Adrenal gland (tissue), 12 donors: ENCODE measurements around the gene IFT27. TPM values are rescaled to one million over a fixed set of nuclear protein-coding genes. Genes with fewer than 3 reads are reported as not detected.

ENCODE experiments used
- DNase-seq, 7 donors: peaks; one replicate each; pipeline ENCODE4 v3.0.0-alpha.2; 2019 to 2020
- H3K27ac ChIP-seq, 5 donors: fragments of 200-600 bp; sonication (generic) in 4 of 5; 1 replicate in 3 of 5; 2 replicates in 2 of 5; pipeline versions ENCODE4 v1.5.1 to v1.8.0; 2016 to 2020; ENCODE audit warnings: mild to moderate bottlenecking in 1 of 5
- H3K27me3 ChIP-seq: fragments of 200-600 bp; 2 replicates; pipeline ENCODE4 v1.8.0; 2021
- H3K36me3 ChIP-seq, 2 donors: fragments of 200-600 bp; replicated peaks in 1 of 2; 1 replicate in 1 of 2; 2 replicates in 1 of 2; pipeline versions ENCODE4 v1.5.1 to v1.8.0; 2018 to 2022
- H3K4me1 ChIP-seq, 2 donors: fragments of 200-600 bp; replicated peaks in 1 of 2; 1 replicate in 1 of 2; 2 replicates in 1 of 2; pipeline versions ENCODE4 v1.5.1 to v1.8.0; 2018 to 2021
- H3K4me3 ChIP-seq, 4 donors: fragments of 200-600 bp; sonication (generic) in 3 of 4; one replicate each; pipeline ENCODE4 v1.5.1; 2016 to 2018
- H3K9me3 ChIP-seq, 3 donors: fragments of 200-600 bp; sonication (generic) in 1 of 3; replicated peaks in 1 of 3; 1 replicate in 2 of 3; 2 replicates in 1 of 3; pipeline versions ENCODE4 v1.5.1 to v1.8.0; 2016 to 2021
- CTCF ChIP-seq, 6 experiments: fragments of 450-650 bp in 4 of 6; fragments of 200-600 bp in 2 of 6; sonication (generic) in 1 of 6; IDR thresholded peaks; 1 replicate in 5 of 6; 2 replicates in 1 of 6; pipeline versions ENCODE4 v1.5.1 to v1.8.0; 2016 to 2021; ENCODE audit warnings: antibody characterized with exemption in 6 of 6, mild to moderate bottlenecking in 2 of 6, moderate library complexity in 1 of 6
- POLR2A ChIP-seq, 2 donors: fragments of 450-650 bp; IDR thresholded peaks; one replicate each; pipeline ENCODE4 v1.6.1; 2017; ENCODE audit warnings: antibody characterized with exemption in 2 of 2, mild to moderate bottlenecking in 2 of 2, moderate library complexity in 1 of 2
- WGBS, 4 donors: extraction: QIAGEN DNeasy Blood & Tissue Kit in 2 of 4; methylation state at CpG; one replicate each; pipeline versions ENCODE4 v1.1.5 to v1.1.7; 2013 to 2017; 5-methylcytosine and 5-hydroxymethylcytosine counted together
- intact Hi-C, 2 donors: fragments of 100-400 bp; cut with DNase I; formaldehyde crosslinking; loops; one replicate each; pipeline versions ENCODE4 v1.14.1 to v1.15.0; 2022 to 2023
- polyA plus RNA-seq, 3 donors: library from polyadenylated mRNA; stranded (reverse); fragments of 200-250 nt in 2 of 3; fragments of 350-450 nt in 1 of 3; fragmentation: Illumina TruSeq in 1 of 3; extraction: RNeasy Lipid Tissue Mini Kit (QIAGEN cat#74804) in 1 of 3; gene quantifications; one replicate each; pipeline ENCODE4 v1.2.3, GENCODE V29; 2013 to 2014
- total RNA-seq, 9 donors: library from RNA; depleted of rRNA in 4 of 9; stranded (reverse); fragments of >200 nt in 4 of 9; fragments of 120-200 nt in 1 of 9; fragmentation: NEBNext Ultra II Directional in 1 of 9; extraction: Animal tissue kit (Norgen Biotek cat#: 25700) in 1 of 9; gene quantifications; one replicate each; pipeline versions ENCODE4 v1.1.0 to v1.2.4, GENCODE V29; 2013 to 2023
- donor health status: healthy with polysubstance abuse.
- donor health status: Bipolar disorder and iron deficiency.
- donor health status: DM: yes; HTN: yes; CAD: no.
- donor health status: DM: no; HTN: no; CAD: no.
- donor health status: DM: no; HTN: no; CAD: no.
- donor health status: DM: yes; HTN: yes; CAD: no.

Gene IFT27
- total and polyA plus RNA-seq, 12 donors, result 9.4 to 78.4 (median 37.7) TPM

GRCh38 chr22:36806835-36807234 is 30.9 kb upstream of the IFT27 start:
- Histone ChIP-seq H3K4me3 (no peak overlapping the region), H3K9me3 (no peaks in the 10 kb centered on the region), H3K36me3 (no peaks in the 10 kb centered on the region), H3K27me3 (no peaks in the 10 kb centered on the region), H3K27ac (no peak overlapping the region), H3K4me1 (no peaks in the 10 kb centered on the region)
- WGBS, 4 donors, result 45 to 56% (median 48%) methylated on average over 6 of the region's 6 CpGs
- TF ChIP-seq POLR2A (IDR thresholded peaks at IDR 0.05) (no peak), CTCF (IDR thresholded peaks at IDR 0.05) (no peak)
- intact Hi-C loops, result no loop called here
- no peak for DNase-seq

- DNase-seq, result no peak
- no peak overlapping the region for H3K27ac ChIP-seq
- H3K27me3 ChIP-seq, result no peaks in the 10 kb centered on the region
- no peaks in the 10 kb centered on the region for H3K36me3 ChIP-seq
- WGBS, 4 donors, result 50 to 64% (median 58%) methylated on average over 1 of the region's 1 CpG
- no peaks in the 10 kb centered on the region for H3K9me3 ChIP-seq
- TF ChIP-seq CTCF (IDR thresholded peaks at IDR 0.05), result no peak
- TF ChIP-seq POLR2A (IDR thresholded peaks at IDR 0.05), result no peak
- no peaks in the 10 kb centered on the region for H3K4me1 ChIP-seq
- no peak overlapping the region for H3K4me3 ChIP-seq
- intact Hi-C loops, result no loop called here
Observed at GRCh38 chr22:36803358-36803757, 27.4 kb upstream of the IFT27 start.

- DNase-seq, result no peak
- Histone ChIP-seq H3K27me3 (no peaks in the 10 kb centered on the region), H3K4me1 (no peaks in the 10 kb centered on the region), H3K27ac (no peak overlapping the region), H3K36me3 (no peaks in the 10 kb centered on the region), H3K9me3 (no peaks in the 10 kb centered on the region), H3K4me3 (no peak overlapping the region)
- no peak for TF ChIP-seq CTCF (IDR thresholded peaks at IDR 0.05)
- no peak for TF ChIP-seq POLR2A (IDR thresholded peaks at IDR 0.05)
- intact Hi-C loops, result no loop called here
- WGBS, 4 donors, result 71 to 80% (median 79%) methylated on average over 9 to 11 of the region's 11 CpGs
Observed at GRCh38 chr22:36798674-36799066, 22.8 kb upstream of the IFT27 start.

- peaks cover 4% of the 10 kb centered on the region for H3K27me3 ChIP-seq
- no peak for DNase-seq
- TF ChIP-seq CTCF (IDR thresholded peaks at IDR 0.05) (no peak), POLR2A (IDR thresholded peaks at IDR 0.05) (no peak)
- no peaks in the 10 kb centered on the region for H3K4me1 ChIP-seq
- H3K27ac ChIP-seq, result no peak overlapping the region
- H3K4me3 ChIP-seq, result no peak overlapping the region
- no peaks in the 10 kb centered on the region for H3K36me3 ChIP-seq
- intact Hi-C loops, result no loop called here
- WGBS, 4 donors, result 64 to 82% (median 77%) methylated on average over 7 to 12 of the region's 12 CpGs
- H3K9me3 ChIP-seq, result no peaks in the 10 kb centered on the region
Observed at GRCh38 chr22:36797911-36798673, 22.2 kb upstream of the IFT27 start.
